GM19324 (cell line): ENCODE measurements around the gene KRT78.

Source experiments
- ATAC-seq: cut with Tn5 transposase; IDR thresholded peaks from one replicate; pipeline ENCODE4 v1.9.1; 2021; ENCODE audit warnings: mild to moderate bottlenecking, moderate library complexity; ENCODE audit not compliant: unreplicated experiment, low FRiP score

The KRT78 gene

DNA sequence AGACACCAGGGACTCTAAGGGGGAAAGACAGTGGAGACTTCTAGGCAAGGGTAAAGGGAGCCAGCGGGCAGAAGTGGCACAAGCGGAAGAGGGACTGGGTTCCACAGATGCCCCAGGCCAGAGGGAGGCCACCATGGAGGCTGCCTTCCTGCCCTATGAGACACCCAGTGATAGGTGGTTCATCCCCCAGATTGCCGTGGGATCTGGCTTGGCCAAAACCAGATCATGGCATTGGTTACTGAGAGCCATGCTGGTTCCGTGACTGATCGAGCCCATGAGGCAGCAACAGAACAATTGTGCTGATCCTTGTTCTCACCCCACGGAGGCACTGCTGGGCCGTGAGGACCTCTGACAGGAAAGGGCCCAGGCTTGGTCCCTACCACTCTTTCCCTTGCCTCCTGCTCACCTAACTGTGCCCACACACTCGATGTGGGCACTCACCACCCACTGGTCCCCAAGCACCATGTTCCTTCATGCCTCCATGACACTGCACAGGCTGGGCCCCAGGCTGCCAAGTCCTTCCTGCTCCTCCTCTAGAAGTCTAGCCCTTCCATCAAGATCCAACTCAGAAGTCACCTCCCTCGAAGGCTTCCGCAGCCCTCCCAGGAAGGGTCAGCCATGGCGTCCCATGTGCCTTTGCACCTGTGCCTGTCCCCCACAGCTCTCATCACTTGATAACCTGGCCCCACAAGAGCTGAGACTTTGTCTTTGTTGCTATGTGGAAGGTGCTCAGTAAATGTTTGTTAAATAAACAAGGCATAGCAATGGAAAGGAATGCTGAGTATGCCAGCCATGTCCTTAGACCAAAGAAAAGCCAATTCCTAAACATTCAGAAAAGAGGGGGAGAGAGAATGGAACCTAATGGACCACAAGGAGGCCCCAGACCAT, 21.9 kb downstream of the KRT78 start:
- no peak for ATAC-seq

DNA sequence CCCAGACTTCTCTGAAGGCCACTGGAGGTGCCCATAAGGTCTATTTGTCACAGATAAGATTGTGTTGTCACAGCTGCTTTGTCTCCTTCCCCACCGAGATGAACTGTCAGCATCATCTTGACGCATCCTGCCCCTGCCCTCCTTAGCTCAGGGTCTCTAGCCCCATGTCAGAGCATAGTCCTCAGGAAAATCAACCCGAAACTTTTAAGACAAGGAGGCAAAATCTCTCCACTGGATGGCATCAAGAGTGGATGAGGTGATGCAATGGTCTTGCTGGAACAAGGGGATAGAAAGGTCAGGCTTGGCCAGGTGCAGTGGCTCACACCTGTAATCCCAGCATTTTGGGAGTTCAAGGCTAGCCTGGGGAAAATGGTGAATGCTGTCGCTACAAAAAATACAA, 22.8 kb downstream of the KRT78 start:
- no peak for ATAC-seq

DNA sequence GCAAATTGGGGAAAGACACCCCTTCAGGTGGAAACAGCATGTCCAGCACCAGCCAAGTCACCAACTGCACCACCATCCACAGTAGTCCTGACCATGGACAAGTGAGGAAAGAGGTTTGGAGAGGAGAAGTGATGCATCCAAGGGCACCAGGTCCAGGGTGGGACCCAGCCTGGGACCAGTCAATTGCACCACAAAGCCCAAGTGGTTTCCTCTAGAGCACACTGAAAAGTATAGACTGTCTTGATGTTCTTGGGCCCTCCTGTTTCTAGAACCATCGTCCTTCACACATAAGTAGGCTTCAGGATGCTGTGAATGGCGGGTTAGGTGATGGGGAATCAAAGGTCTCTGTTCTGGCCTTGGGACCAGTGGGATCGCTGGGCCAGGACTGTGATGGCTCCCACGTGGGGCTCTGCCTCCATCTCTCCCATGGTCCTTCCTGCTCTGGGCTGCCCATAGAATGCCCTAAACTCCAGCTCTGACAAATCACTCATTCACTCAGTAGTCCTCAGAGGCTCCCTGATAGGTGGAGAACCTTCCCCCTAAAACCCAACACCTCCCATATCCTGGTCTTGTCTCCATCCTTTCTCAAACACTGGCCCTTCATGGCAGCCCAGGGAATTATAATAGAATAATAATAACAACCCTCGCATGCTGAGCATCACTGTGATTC, 23.9 kb downstream of the KRT78 start:
- ATAC-seq, result no peak

DNA sequence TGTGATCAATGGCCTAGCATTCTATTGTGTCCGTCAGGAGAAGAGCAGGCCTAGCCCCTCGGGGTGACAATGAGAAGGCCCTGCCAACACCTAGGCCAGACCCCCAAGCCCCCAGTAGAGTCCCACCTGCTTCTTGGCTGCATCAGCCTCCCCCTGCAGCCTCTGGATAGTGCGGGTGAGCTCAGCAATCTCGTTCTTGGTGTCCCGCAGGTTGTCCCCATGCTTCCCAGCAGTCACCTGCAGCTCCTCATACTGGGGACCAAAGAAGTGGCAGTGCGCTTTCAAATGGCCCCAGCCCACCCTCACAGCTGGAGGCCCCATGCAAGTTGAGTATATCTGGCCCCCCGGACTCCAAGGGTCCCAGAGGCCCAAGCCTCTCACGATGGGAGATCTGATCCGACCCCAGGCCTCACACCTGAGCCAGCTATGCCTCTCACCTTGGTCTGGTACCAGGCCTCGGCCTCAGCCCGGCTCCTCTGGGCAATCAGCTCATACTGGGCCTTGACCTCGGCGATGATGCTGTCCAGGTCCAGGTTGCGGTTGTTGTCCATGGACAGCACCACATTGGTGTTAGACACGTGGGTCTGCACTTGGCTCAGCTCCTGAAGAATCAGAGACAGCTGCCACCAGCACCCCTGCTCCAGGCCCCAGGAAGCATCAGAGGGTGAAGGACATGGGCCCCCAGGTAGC, 24.9 kb downstream of the KRT78 start:
- no peak for ATAC-seq

DNA sequence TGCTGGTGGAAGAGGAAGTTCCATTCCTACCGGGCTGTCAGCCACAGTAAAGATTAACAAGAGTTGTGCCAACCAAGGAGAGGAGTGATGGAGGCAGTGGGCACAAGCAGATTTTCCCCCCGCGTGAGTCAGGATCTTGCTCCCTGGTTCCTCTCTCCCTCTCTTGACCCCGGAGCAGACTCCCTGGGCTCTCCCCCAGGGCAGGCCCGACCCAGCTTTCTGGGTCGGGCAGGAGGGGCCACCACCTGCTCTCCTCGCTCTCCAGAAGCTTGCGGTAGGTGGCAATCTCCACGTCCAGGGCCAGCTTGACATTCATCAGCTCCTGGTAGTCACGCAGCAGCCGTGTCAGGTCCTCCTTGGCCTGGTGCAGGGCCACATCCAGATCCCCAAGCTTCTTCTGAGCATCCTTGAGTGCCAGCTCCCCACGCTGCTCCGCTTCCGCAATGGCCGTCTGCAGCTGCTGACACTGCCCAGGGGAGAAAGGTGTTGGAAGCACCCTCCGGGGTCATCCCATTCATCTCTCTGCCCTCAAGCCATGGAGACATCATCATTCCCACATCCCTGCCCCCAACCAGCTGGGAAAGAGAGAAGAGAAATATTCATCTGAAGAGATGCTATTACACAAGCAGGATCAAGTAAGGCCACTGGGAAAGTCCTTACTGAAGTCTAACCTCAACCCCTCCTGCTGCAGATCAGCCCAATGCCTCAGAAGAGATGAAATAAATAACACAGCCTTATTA, 25.9 kb downstream of the KRT78 start:
- ATAC-seq, result no peak

DNA sequence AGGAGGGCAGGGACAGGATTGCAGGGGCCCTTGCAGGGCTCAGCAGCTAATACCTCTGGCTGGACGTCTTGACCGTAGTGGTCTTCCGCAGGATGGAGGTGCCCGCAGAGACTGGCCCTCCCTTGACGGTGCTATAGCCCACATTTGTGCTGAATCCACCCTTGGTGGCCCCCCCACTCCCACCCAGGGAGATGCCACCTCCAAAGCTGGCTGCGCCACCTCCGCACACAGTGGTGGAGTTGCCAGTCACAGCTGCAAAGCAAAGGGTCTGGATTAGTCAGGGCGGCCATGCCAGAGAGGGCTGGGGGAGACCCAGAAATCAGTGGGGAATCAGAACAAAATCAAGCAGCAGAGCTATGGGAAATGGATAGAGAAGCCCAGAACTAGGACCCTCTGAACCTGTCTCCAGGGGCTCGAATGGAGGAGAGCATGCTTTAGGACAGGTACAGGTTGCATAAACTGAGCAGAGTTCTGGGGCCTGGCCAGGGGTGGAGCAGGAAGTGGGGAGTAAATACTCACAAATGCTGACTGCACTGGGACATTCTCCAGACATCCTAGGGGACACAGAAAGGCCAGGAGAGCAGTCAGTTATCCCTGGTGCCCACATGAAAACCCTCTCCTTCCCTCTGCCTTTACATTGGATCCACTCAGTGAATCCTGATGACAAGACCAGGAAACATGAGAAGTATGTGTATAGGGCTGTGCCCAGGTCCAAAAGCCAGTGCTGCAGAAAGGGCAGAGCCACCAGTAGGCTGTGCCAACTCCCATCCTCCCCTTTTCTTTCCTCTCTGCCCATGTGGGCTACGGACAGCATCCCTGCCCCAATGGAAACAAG, 26.8 kb downstream of the KRT78 start:
- ATAC-seq, result no peak

DNA sequence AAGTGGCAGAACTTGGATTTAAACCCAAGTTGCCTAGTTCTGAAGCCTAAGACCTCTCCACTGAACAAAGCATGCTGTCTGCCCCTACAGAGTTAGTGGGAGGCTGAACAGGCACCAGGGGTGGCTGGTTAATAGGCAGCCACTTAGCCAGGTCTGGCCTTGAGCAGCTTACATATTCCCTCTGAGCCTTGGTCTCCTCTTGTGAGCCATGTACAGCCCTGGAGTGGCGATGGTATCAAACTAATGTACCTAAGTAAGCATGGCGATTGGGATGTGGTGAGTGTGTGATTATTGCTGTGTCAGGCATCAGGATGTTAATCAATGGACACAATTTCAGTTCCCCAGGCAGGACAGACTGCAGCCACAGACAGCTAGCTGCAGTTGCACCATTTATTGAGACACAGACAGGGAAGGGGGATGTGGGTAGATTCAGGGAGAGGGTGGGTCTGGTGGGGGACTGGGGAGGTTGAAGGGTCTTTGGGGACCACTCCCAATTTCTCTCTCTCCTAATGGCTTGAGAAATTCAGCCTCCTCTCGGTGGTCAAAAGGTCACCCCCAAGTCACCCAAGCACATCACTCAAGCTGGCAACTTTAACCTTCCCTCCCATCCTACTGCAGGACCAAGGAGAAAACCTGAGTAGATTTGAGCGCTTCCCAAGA, 27.6 kb downstream of the KRT78 start:
- no peak for ATAC-seq

DNA sequence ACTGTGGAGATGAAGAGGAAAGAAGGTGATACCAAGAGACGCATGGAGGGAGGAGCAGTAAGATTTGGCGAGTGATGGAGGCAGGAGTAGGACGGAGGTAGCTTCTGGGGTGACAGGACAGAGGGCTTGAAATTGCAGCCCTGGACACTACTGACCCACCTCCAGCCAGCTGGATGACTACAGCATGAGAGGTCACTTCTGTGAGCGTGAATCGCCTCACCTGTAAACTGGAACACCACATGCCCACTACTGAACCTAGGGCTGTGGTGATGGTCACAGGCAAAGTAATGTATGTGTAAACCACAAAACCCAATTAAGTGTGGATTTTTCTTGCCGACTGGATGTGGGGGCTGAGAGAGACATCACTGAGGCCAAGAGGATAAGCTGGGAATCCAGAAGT, 28.3 kb downstream of the KRT78 start:
- ATAC-seq, result no peak

DNA sequence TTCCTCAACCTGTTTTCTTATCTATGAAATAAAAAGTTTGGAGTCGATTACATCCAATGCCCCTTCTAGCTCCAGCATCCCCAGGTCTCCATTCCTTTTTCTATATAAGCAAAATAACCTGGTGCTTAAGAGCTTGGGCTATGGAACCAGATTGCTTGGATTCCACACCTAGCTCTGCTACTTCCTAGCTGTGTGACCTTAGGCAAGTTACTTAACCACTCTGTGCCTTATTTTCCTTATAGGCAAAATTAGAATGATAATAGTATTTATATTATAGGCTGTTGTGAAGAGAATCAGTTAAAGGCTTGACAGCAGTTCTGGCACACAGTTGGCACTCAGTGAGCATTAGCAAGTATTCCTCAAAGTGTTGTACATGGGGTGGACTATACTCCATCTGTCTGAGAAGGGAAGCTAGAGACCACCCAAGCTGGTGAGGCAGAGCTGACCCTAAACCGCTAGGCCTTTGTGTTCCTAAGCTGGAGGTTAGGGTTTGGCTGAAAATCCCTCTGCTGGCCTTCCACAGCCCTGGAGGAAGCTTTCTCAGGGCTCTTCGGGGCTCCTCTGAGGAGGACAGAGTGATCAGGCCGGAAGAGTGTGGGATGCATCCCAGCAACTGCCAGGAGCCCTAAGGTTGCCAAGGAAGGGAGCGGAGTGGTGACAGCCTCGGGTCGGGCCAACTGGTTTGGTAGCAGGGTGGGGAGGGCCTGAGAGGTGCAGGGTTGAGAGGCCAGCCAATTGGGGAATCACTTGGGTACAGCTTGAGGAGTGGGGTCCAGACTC, 28.9 kb downstream of the KRT78 start:
- no peak for ATAC-seq

DNA sequence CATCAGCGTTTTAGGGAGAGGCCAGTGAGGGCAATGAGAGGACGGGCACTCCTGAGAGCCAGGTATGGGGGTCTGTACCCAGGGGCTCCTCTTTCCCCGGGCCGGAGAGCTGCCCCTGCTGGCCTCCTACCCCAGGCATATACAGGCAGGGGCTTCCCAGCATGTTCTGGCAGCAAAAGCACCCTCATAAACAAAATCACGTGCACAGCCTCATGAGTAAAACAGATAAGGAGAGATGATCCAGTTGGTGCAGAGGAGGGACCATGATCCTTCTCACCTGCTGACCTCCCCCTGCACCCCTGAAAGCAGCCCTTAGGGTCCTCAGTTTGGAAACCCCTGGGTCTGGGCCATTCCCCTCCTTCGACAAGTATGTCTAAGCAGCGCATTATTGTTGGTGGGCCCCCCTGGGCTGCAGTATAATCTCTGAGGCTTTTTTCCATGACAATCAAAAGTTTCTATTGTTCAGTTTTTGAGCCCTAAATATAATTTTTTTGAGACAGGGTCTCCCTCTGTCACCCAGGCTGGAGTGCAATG, 29.8 kb downstream of the KRT78 start:
- no peak for ATAC-seq

DNA sequence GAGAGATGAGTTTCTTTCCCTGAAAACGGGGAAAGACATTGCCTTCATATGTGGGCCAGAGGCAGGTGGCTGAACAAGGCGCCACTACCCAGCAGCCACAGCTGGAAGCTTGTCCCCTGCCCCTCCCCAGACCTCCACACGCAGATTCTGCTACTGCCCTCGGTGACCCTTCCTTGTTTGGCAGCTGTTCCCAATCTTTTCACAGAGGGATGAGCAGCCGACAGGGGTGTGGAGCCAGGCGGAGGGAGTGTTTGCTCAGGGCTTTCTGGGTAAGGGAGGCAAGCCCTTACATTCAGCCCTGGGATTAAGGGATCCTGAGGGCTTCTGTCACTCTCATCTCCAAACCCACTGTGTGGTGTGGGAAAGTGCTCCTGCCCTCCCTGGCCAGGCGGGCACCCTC, 30.4 kb downstream of the KRT78 start:
- no peak for ATAC-seq

DNA sequence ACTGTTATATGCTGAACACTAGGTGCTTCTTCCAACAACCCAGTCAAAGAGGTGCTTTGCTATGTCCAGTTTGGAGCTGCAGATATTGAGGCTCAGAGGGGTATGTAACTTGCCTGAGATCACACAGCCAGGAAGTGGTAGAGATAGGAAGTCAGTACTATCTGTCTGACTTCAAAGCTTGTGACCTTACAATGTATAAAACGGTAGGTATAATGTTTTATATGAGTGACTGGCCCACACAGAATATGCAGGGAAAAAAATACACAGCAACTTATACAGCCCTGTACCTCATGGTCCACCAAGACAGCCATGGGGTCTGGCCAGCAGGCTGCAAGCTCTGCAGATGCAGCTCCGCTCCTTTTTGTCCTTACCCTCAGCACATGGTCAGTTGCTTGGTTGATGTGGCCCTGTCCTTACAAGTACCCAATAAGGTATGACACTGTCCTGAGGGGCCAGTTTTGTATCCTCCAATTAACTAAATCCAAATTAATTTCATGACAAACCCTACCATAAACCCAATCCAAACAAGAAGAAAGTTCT, 31.0 kb downstream of the KRT78 start:
- ATAC-seq, result no peak

DNA sequence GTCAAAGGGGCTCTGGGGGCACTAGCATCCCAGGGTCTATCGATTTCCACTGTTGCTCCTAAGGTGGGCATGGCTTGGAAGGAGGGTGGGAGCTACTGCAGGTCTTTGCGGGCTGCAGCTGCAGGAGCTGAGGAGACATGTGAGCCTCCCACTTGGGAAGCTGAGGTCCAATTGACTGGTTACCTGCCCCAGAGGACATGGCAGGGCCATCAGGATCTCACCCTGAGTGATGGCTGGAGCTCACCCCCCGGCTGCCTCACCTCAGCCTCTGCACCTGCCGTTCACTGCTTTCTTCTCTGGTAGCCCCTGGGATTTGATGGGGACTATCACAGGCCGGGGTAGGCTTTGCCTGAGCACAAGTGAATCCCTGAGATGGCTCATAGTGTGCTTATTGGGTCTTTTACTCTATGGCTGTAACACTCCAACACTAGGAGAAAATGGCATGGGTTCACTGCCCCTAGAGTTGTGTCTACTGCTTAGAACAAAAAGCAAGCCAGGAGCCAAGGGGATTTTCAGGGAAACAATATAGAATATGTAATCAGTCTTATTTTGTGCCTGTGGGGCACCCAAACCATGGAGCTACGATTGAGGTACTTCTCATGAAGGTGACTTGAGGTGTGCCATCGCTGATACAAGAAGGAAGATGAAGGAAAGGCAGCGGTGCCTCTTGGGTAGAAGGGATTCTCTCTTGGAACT, 31.6 kb downstream of the KRT78 start:
- ATAC-seq, result no peak

DNA sequence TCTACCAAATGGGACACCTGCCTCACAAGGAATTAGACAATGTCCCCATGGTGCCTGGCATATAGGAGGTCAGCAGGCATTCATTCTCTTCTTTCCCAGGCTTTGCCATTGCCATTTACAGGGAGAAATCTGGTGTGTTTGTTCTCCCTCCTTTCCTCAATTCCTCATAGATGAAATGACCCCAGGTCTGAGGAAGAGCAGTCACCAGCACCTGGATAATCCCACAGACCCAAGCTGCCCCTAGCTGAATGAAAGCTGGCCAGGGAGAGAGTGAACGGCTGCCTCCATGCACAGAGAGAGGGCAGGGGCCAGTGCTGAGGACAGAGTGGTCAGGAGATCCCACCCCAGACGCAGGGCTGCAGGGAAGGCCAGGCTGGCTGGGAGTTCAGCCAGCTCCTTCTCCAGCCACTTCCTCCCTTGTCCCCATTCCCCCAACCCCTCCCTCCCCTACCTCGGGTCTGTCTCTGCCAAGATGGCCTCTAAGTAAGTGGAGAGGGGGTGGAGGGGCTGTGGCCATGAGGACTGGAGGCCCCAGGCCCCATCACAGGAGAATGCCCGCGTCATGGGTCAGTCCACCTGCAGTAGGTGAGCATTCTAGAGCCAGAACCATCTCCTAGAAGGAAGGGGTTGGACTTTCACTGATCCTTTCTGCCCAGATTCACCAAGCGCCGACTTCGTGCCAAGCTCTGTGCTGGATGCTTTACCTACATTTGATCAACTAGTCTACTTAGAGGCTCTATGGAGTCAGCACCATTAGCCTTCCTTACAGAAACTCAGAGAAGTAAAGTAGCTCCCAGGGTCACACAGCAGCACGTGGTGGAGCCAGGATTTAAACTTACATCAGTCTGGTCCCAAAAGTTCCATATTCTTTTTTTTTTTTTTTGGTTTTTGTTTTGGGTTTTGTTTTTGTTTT, 32.9 kb downstream of the KRT78 start:
- no peak for ATAC-seq

DNA sequence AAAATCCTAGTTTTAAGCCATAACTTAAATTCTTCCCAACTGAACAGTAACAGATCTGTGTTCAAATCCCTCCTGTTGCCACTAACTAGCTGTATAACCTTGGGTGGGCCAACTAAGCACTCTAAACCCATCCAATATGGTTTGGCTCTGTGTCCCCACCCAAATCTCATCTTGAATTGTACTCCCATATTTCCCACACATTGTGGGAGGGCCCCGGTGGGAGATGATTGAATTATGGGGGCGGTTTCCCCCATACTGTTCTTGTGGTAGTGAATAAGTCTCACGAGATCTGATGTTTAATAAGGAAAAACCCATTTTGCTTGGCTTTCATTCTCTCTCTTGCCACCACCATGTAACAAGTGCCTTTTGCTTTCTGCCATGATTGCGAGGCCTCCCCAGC, 33.6 kb downstream of the KRT78 start:
- no peak for ATAC-seq

DNA sequence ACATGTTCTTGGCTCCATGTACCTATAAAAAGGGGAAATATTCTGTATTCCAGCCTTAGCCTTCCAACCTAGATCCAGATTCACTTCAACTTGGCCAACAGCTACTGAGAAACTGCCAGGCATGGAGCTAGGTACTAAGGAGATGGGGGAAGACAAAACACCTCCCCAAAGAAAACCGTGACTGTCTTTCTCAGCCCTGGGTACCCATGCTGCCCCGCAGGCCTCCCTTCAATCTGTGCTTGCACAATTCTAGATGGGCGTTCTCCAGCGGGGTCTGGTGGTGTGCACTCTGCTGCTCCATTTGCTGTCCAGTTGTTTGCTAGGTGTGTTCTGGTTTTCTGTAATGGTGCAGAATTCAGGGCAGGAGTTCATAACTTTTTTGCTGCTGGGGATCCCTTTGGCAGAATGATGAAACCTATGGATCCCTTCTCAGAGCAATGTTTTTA, 34.1 kb downstream of the KRT78 start:
- no peak for ATAC-seq
